HEK293 (cell line): Measurements from ENCODE around the gene ZNF518B.

Experiments used
- CTCF ChIA-PET: fragments of 350-600 bp; formaldehyde crosslinking; extraction: SDS; loops from one replicate; lab custom pipeline; 2021; ENCODE audit warnings: antibody characterized with exemption; lab: Yijun Ruan, JAX
- POLR2A ChIA-PET: fragments of 300-600 bp; formaldehyde crosslinking; extraction: SDS; loops from one replicate; lab custom pipeline; 2020; ENCODE audit warnings: antibody characterized with exemption, inconsistent platforms; lab: Yijun Ruan, JAX
- H3K27ac ChIP-seq: fragments of 200-500 bp; sonication (Bioruptor generic); 2 replicates; pipeline ENCODE4 v1.5.1; 2014; ENCODE audit warnings: low read depth, low read length, control low read depth, inconsistent platforms; ENCODE audit errors: extremely low read depth
- H3K36me3 ChIP-seq, 2 experiments: fragments of 200-500 bp in 1 of 2; sonication (Bioruptor generic) in 1 of 2; 1 replicate in 1 of 2; 2 replicates in 1 of 2; pipeline ENCODE4 v1.5.1; 2014 to 2017; ENCODE audit warnings: inconsistent platforms in 2 of 2, low read length in 2 of 2; ENCODE audit not compliant: control insufficient read depth in 2 of 2, insufficient read depth in 1 of 2
- H3K4me1 ChIP-seq: fragments of 200-500 bp; sonication (Bioruptor generic); 2 replicates; pipeline ENCODE4 v1.5.1; 2014; ENCODE audit warnings: mild to moderate bottlenecking, low read length, inconsistent platforms; ENCODE audit not compliant: control insufficient read depth, insufficient read depth
- H3K4me3 ChIP-seq: 2 replicates; pipeline ENCODE4 v1.5.1; 2011; ENCODE audit warnings: low read depth, mild to moderate bottlenecking, control low read depth, low read length, moderate library complexity
- H3K9me3 ChIP-seq: fragments of 200-500 bp; sonication (Bioruptor generic); 2 replicates; pipeline ENCODE4 v1.5.1; 2014; ENCODE audit warnings: low read depth, low read length, inconsistent platforms; ENCODE audit not compliant: control insufficient read depth, insufficient read depth
- EGR2 ChIP-seq: fragments of 450-650 bp; formaldehyde crosslinking; IDR thresholded peaks from 2 replicates; pipeline ENCODE4 v1.5.1; 2016; ENCODE audit warnings: low read depth, missing biosample characterization, missing genetic modification characterization
- GLIS1 ChIP-seq: fragments of 450-650 bp; formaldehyde crosslinking; IDR thresholded peaks from 2 replicates; pipeline ENCODE4 v1.5.1; 2016; ENCODE audit warnings: missing biosample characterization, missing genetic modification characterization
- KLF16 ChIP-seq: fragments of 450-650 bp; formaldehyde crosslinking; IDR thresholded peaks from 2 replicates; pipeline ENCODE4 v1.5.1; 2017; ENCODE audit warnings: missing biosample characterization, missing genetic modification characterization
- PRDM1 ChIP-seq: fragments of 450-650 bp; formaldehyde crosslinking; IDR thresholded peaks from 2 replicates; pipeline ENCODE4; 2016; ENCODE audit warnings: missing biosample characterization, missing genetic modification characterization
- SALL2 ChIP-seq: fragments of 450-650 bp; formaldehyde crosslinking; IDR thresholded peaks from 2 replicates; pipeline ENCODE4 v1.5.0; 2017; ENCODE audit warnings: missing biosample characterization, mild to moderate bottlenecking, missing genetic modification characterization, borderline replicate concordance
- SCRT2 ChIP-seq: fragments of 450-650 bp; formaldehyde crosslinking; IDR thresholded peaks from 2 replicates; pipeline ENCODE4 v1.5.1; 2016; ENCODE audit warnings: missing biosample characterization, missing genetic modification characterization
- SP2 ChIP-seq: fragments of 450-650 bp; formaldehyde crosslinking; IDR thresholded peaks from 2 replicates; pipeline ENCODE4 v1.5.1; 2016; ENCODE audit warnings: missing biosample characterization, missing genetic modification characterization
- YY1 ChIP-seq: fragments of 450-650 bp; formaldehyde crosslinking; IDR thresholded peaks from 2 replicates; pipeline ENCODE4 v1.5.1; 2018; ENCODE audit warnings: missing biosample characterization, missing genetic modification characterization
- ZBTB6 ChIP-seq: fragments of 450-650 bp; formaldehyde crosslinking; IDR thresholded peaks from 2 replicates; pipeline ENCODE4 v1.5.1; 2017; ENCODE audit warnings: missing biosample characterization, missing genetic modification characterization
- ZNF133 ChIP-seq: fragments of 450-650 bp; formaldehyde crosslinking; IDR thresholded peaks from 2 replicates; pipeline ENCODE4 v1.5.1; 2016; ENCODE audit warnings: missing biosample characterization, missing genetic modification characterization
- ZNF140 ChIP-seq: fragments of 450-650 bp; formaldehyde crosslinking; IDR thresholded peaks from 2 replicates; pipeline ENCODE4 v1.5.1; 2016; ENCODE audit warnings: missing biosample characterization, missing genetic modification characterization
- ZNF148 ChIP-seq: fragments of 450-650 bp; formaldehyde crosslinking; IDR thresholded peaks from 2 replicates; pipeline ENCODE4 v1.5.0; 2017; ENCODE audit warnings: missing biosample characterization, missing genetic modification characterization, borderline replicate concordance
- ZNF157 ChIP-seq: fragments of 450-650 bp; formaldehyde crosslinking; IDR thresholded peaks from 2 replicates; pipeline ENCODE4 v1.5.1; 2016; ENCODE audit warnings: missing biosample characterization, missing genetic modification characterization
- ZNF174 ChIP-seq: fragments of 450-650 bp; formaldehyde crosslinking; IDR thresholded peaks from 2 replicates; pipeline ENCODE4 v1.5.0; 2017; ENCODE audit warnings: missing biosample characterization, mild to moderate bottlenecking, missing genetic modification characterization
- ZNF184 ChIP-seq: fragments of 450-650 bp; IDR thresholded peaks from 2 replicates; pipeline ENCODE4 v1.5.1; 2018; ENCODE audit warnings: missing biosample characterization, mild to moderate bottlenecking, missing genetic modification characterization
- ZNF202 ChIP-seq: fragments of 450-650 bp; formaldehyde crosslinking; IDR thresholded peaks from 2 replicates; pipeline ENCODE4 v1.5.1; 2016; ENCODE audit warnings: missing biosample characterization, missing genetic modification characterization, borderline replicate concordance
- ZNF266 ChIP-seq: fragments of 450-650 bp; formaldehyde crosslinking; IDR thresholded peaks from 2 replicates; pipeline ENCODE4 v1.5.1; 2016; ENCODE audit warnings: missing biosample characterization, missing genetic modification characterization, low read depth
- ZNF302 ChIP-seq: fragments of 450-650 bp; formaldehyde crosslinking; IDR thresholded peaks from 2 replicates; pipeline ENCODE4 v1.5.1; 2016; ENCODE audit warnings: missing biosample characterization, missing genetic modification characterization, low read depth
- ZNF544 ChIP-seq: fragments of 450-650 bp; formaldehyde crosslinking; IDR thresholded peaks from 2 replicates; pipeline ENCODE4 v1.5.0; 2017; ENCODE audit warnings: missing biosample characterization, missing genetic modification characterization
- ZNF585B ChIP-seq: fragments of 450-650 bp; formaldehyde crosslinking; IDR thresholded peaks from 2 replicates; pipeline ENCODE4 v1.5.1; 2016; ENCODE audit warnings: missing biosample characterization, missing genetic modification characterization
- ZNF610 ChIP-seq: fragments of 450-650 bp; formaldehyde crosslinking; IDR thresholded peaks from 2 replicates; pipeline ENCODE4 v1.5.1; 2016; ENCODE audit warnings: missing biosample characterization, missing genetic modification characterization, borderline replicate concordance
- ZNF621 ChIP-seq: fragments of 450-650 bp; formaldehyde crosslinking; IDR thresholded peaks from 2 replicates; pipeline ENCODE4 v1.5.1; 2017; ENCODE audit warnings: missing biosample characterization, missing genetic modification characterization
- ZNF626 ChIP-seq: fragments of 450-650 bp; sonication (Bioruptor Pico); formaldehyde crosslinking; IDR thresholded peaks from 2 replicates; pipeline ENCODE4 v1.5.1; 2018; ENCODE audit warnings: missing biosample characterization, missing genetic modification characterization, inconsistent platforms

Gene ZNF518B

GRCh38 chr4:10456595-10457254, 501 bp downstream of the ZNF518B start:
- peak overlapping the region; percentile 16; the same call in 1 of the 2 replicates for H3K27ac ChIP-seq
- H3K4me1 ChIP-seq, result no peaks in the 10 kb centered on the region
- TF ChIP-seq ZNF184 (no peak), ZNF157 (tag by site-specific recombination) (no peak), SP2 (tag by site-specific recombination) (0 out of 2 replicates have a peak, but pooled peaks have one; percentile 6), ZNF610 (tag by site-specific recombination) (no peak), ZNF585B (tag by site-specific recombination) (no peak), ZNF174 (tag by site-specific recombination) (no peak), ZNF133 (no peak), EGR2 (tag by site-specific recombination) (no peak), YY1 (tag by site-specific recombination) (0 out of 2 replicates have a peak, but pooled peaks have one; percentile 50), ZNF266 (tag by site-specific recombination) (no peak)
- ChIA-PET CTCF (no interaction called here), POLR2A (no interaction called here)
- H3K4me3 ChIP-seq, result peak overlapping the region; percentile 54
- H3K36me3 ChIP-seq, result peaks cover 0 to 39% of the 10 kb centered on the region in 2 experiments; a peak in 1 of 3 replicates
- no peaks in the 10 kb centered on the region for H3K9me3 ChIP-seq

GRCh38 chr4:10456260-10456594, 999 bp downstream of the ZNF518B start:
- ChIA-PET CTCF (no interaction called here), POLR2A (no interaction called here)
- Histone ChIP-seq H3K27ac (no peak overlapping the region), H3K9me3 (no peaks in the 10 kb centered on the region), H3K36me3 (peaks cover 0 to 44% of the 10 kb centered on the region in 2 experiments; a peak in 1 of 3 replicates), H3K4me1 (no peaks in the 10 kb centered on the region), H3K4me3 (peak overlapping the region; percentile 54)
- TF ChIP-seq GLIS1 (tag by site-specific recombination) (no peak), ZNF202 (tag by site-specific recombination) (peak; percentile 54; the same call in 1 of the 2 replicates)

GRCh38 chr4:10455133-10455532, 2.1 kb downstream of the ZNF518B start:
- Histone ChIP-seq H3K4me3 (no peak overlapping the region), H3K4me1 (no peaks in the 10 kb centered on the region), H3K27ac (no peak overlapping the region), H3K36me3 (peaks cover 0 to 55% of the 10 kb centered on the region in 2 experiments; a peak in 1 of 3 replicates), H3K9me3 (no peaks in the 10 kb centered on the region)
- CTCF ChIA-PET, result no interaction called here
- POLR2A ChIA-PET, result no interaction called here
- TF ChIP-seq SCRT2 (tag by site-specific recombination) (no peak), ZNF148 (tag by site-specific recombination) (no peak), KLF16 (tag by site-specific recombination) (no peak), ZBTB6 (tag by site-specific recombination) (no peak), ZNF302 (no peak), PRDM1 (no peak), ZNF621 (tag by site-specific recombination) (no peak), ZNF184 (no peak), ZNF544 (tag by site-specific recombination) (no peak), ZNF626 (no peak), SALL2 (tag by site-specific recombination) (no peak), ZNF140 (tag by site-specific recombination) (no peak)
